ENCODE data around the gene TSC22D3. TPM values are rescaled to one million over a fixed set of nuclear protein-coding genes. Genes with fewer than 3 reads are reported as not detected.
A peak's percentile ranks its signal among the peaks of the same experiment; 100 is the strongest.
"Not testable (repeated sequence)": the region's sequence is repeated elsewhere in the genome, so short reads cannot be mapped to it uniquely, and the experiment has no call there.

TSC22D3 gene
- polyA plus RNA-seq: 1,475 TPM

DNA sequence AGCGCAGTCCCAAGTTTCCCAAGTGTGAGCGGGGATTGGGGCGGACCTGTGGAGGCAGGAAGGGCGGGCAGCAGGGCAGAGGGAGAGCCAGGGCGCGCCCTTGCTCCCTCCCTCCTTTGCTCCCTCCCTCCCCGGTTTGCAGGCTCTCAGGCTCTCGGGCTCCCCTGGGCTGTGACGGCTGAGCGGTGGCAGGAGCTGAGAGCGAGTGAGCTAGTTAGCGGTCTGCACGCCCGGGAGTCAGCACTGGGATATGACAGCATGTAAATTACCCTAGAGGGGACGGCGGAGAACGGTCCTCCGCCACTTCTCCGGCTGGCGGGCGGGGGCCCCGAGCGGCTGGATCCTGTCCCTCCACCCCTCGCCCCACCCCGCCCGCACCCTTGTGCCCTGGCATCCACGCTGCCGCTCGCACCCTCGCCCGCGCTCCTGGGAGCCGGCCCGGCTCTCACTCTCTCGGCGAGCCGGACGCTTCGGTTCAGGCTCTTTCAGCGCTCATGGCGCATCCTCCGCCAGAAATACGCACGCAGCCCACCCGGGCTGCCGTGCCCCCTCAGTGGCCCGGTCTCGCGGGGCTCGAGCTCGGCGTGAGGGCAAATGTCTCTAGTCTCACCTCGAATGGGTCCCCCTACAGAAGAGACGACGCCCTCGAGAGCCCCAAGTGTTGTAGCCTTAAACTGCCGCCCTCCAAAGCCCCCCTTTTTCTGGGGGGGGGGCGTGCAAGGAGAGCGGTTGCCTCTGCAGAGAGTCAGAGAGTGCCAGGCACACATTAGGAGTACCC is at the start of gene TSC22D3:
Gene TSC22D3, minus strand, starts transcription at position 54 of the 778 bp plus-strand sequence. CDS start 368 bp downstream, outside the sequence.
- Mint-ChIP-seq H3K36me3 (no peaks in the 10 kb centered on the region), H3K9me3 (no peaks in the 10 kb centered on the region), H3K27me3 (peaks cover 13% of the 10 kb centered on the region), H3K27ac (peak within 1 kb of the TSS; percentile 7 to 62 (median 28)), H3K4me1 (peaks cover 0 to 5% (median 3%) of the 10 kb centered on the region in 3 donors), H3K4me3 (peak within 1 kb of the TSS; percentile 86 to 98 (median 93))

DNA sequence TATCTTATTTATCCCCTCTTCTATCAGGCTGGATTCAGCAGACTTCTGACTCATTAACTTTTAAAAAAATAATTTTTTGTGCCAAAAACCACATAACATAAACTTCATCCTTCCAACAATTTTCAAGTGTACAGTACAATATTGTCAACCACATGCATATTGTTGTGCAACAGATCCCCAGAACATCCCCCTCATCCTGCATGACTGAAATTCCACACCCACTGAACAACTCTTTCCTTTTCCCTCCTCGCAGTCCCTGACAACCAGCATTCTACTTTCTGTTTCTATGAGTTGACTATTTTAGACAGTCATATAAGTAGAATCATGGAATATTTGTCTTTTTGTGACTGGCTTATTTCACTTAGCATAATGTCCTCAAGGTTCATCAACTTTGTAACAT is 47.9 kb upstream of the TSC22D3 start:
- Mint-ChIP-seq H3K27me3 (no peaks in the 10 kb centered on the region), H3K4me1 (peaks cover 7 to 18% (median 12%) of the 10 kb centered on the region in 3 donors), H3K36me3 (no peaks in the 10 kb centered on the region), H3K4me3 (no peak overlapping the region), H3K27ac (no peak overlapping the region), H3K9me3 (peaks cover 2 to 8% (median 3%) of the 10 kb centered on the region in 3 donors)

DNA sequence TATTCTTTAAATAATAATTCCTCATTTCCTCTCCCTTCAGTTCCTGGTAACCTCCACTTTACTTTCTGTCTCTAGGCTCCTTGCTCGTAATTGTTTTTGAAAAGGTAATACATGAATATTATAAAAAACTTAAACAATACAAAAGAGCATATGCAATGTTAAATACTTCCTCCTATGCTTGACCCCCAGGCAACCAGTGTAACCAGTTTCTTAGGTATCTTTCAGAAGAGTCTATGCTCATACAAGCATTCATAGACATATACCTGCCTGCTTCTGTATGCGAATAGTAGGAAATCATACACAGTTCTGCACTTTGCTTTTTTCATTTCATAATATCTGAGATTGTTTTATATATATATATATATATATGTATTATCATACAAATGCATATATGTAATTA is 47.5 kb upstream of the TSC22D3 start:
- H3K4me1 Mint-ChIP-seq: peaks cover 7 to 18% (median 12%) of the 10 kb centered on the region in 3 donors
- no peaks in the 10 kb centered on the region for H3K27me3 Mint-ChIP-seq
- no peak overlapping the region for H3K4me3 Mint-ChIP-seq
- peaks cover 2 to 8% (median 3%) of the 10 kb centered on the region in 3 donors for H3K9me3 Mint-ChIP-seq
- no peaks in the 10 kb centered on the region for H3K36me3 Mint-ChIP-seq
- H3K27ac Mint-ChIP-seq: no peak overlapping the region

DNA sequence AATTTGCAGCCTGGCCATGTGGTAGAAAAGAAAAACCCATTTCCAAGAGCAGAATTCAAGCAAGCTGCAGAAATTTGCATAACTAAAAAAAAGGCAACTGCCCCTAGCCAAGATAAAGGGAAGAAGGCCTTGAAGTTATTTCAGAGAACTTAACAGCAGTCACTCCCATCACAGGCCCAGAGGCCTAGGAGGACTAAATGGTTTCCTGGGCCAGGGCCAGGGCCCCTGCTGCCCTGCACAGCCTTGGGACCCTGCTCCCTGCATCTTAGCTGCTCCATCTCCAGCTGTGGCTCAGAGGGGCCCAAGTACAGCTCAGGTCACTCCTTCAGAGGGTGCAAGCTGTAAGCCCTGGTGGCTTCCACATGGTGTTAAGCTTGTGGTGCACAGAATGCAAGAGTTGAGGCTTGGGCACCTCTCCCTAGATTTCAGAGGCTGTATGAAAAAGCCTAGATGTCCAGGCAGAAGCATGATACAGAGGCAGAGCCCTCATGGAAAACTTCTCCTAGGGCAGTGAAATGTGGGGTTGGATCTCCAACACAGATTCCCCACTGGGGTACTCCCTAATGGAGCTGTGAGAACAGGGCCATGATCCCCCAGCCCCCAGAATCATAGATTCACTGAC is 43.4 kb upstream of the TSC22D3 start:
- Mint-ChIP-seq H3K27ac (no peak overlapping the region), H3K36me3 (no peaks in the 10 kb centered on the region), H3K27me3 (peaks cover 1% of the 10 kb centered on the region), H3K4me1 (peaks cover 0 to 5% (median 2%) of the 10 kb centered on the region in 3 donors), H3K4me3 (no peak overlapping the region), H3K9me3 (peaks cover 2 to 8% (median 3%) of the 10 kb centered on the region in 3 donors)

DNA sequence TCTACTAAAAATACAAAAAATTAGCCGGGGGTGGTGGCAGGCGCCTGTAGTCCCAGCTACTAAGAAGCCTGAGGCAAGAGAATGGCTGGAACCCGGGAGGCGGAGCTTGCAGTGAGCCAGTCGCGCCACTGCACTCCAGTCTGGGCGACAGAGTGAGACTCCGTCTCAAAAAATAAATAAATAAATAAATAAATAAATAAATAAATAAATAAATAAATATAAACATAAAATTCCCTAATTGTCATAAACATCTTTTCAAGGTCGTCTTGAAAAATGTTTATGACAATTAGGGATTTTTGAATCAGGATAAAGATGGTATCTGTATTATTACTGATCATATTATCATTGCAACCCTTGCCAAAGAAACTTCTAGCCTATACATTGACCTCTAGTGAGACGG is 34.5 kb upstream of the TSC22D3 start:
- not testable (repeated sequence) for H3K4me1 Mint-ChIP-seq, H3K36me3 Mint-ChIP-seq, H3K9me3 Mint-ChIP-seq, H3K4me3 Mint-ChIP-seq, H3K27ac Mint-ChIP-seq, H3K27me3 Mint-ChIP-seq

DNA sequence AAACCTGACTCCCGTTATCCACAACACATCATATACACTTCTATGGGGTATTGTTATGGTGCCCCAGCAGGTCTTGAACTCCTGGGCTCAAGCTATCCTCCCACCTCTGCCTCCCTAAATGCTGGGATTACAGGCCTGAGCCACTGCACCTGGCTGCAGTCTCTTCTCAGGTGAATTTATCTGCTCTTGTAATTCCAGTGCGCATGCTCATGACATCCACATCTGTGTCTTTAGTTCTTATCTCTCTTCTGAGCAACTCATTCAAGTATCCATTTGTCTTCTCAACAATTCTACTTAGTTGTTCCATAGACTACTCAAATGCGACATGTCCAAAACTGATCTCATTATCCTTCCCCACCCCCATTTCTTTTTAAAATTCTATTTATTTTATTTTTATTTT is 29.6 kb upstream of the TSC22D3 start:
- H3K4me3 Mint-ChIP-seq: no peak overlapping the region
- H3K4me1 Mint-ChIP-seq: peaks cover 0 to 1% (median 0%) of the 10 kb centered on the region in 3 donors
- H3K27ac Mint-ChIP-seq: no peak overlapping the region
- peaks cover 0 to 4% (median 2%) of the 10 kb centered on the region in 3 donors for H3K9me3 Mint-ChIP-seq
- H3K36me3 Mint-ChIP-seq: peaks cover 2% of the 10 kb centered on the region
- H3K27me3 Mint-ChIP-seq: peaks cover 6% of the 10 kb centered on the region

DNA sequence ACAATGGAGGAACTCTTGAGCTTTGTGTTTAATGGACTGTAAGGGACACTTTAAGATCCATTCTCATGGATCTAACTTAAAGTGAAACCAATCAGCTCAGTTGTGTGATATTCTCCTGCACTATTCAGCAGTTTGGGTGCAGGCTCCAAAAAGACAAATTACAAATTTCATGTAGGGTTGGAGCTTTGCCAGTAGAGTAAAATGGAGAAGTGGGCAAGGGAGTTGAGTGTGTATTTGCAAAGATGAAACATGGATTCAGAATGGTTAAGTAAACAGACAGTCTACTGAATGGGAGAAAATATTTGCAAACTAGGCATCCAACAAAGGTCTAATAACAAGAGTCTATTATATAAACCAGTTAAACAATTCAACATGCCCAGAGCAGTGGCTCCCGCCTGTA is 28.8 kb upstream of the TSC22D3 start:
- Mint-ChIP-seq H3K4me1 (peaks cover 0 to 1% (median 0%) of the 10 kb centered on the region in 3 donors), H3K9me3 (peaks cover 0 to 4% (median 2%) of the 10 kb centered on the region in 3 donors), H3K27ac (no peak overlapping the region), H3K4me3 (no peak overlapping the region), H3K36me3 (peaks cover 2% of the 10 kb centered on the region), H3K27me3 (peaks cover 6% of the 10 kb centered on the region)

DNA sequence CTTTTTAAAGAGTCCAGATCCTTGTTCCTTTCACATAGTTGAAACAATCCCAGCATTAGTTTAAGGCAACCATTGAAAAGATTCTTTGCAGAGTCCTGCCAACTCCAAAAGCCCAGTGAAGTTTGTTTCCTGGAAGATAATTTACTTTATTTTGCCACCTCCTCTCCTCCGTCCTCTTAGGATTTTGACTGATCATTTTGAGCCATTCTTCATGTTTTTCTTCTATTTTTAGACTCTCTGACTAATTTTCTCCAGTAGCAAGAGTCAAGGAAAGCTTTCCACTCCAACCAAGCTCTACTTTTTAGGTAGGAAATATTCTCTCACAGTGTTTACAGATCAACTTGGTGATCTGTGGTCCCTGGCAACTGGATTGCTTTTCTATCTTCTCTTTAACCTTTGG is 12.2 kb upstream of the TSC22D3 start:
- H3K36me3 Mint-ChIP-seq: no peaks in the 10 kb centered on the region
- H3K27me3 Mint-ChIP-seq: peaks cover 2% of the 10 kb centered on the region
- H3K4me3 Mint-ChIP-seq: no peak overlapping the region
- H3K27ac Mint-ChIP-seq: no peak overlapping the region
- no peaks in the 10 kb centered on the region for H3K9me3 Mint-ChIP-seq
- no peaks in the 10 kb centered on the region for H3K4me1 Mint-ChIP-seq

DNA sequence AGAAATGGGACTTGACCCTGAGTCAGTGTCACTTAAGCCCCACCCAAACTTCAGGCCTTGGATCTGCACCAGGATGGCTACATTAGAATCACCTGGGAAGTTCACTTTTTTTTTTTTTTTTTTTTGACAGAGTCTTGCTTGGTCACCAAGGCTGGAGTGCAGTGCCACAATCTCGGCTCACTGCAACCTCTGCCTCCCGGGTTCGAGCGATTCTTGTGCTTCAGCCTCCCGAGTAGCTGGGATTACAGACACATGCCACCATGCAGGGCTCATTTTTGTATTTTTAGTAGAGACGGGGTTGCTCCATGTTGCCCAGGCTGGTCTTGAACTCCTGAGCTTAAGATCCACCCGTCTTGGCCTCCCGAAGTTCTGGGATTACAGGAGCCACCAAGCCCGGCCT is 4.9 kb upstream of the TSC22D3 start:
- H3K36me3 Mint-ChIP-seq: no peaks in the 10 kb centered on the region
- peaks cover 1% of the 10 kb centered on the region for H3K27me3 Mint-ChIP-seq
- H3K9me3 Mint-ChIP-seq: no peaks in the 10 kb centered on the region
- peaks cover 0 to 5% (median 3%) of the 10 kb centered on the region in 3 donors for H3K4me1 Mint-ChIP-seq
- no peak overlapping the region for H3K4me3 Mint-ChIP-seq
- no peak overlapping the region for H3K27ac Mint-ChIP-seq

DNA sequence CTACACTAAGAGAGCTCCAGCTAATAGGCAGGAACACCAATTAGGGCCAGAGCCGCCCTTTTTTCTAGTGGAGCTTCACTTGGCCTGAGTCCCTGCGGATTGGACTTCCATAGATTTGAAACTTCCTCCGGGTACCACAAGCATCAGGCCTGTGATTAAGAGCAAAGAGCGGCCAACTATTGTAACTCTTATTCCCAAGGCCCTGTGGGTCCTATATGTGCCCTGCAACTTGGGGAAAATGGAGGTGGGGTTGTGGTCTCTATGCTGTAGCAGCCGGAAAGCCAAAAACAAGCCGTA is 1.9 kb upstream of the TSC22D3 start, which contains the start of gene NCBP2L:
Gene NCBP2L, plus strand, starts transcription at position 198 of the 297 bp plus-strand sequence. CDS start 16,488 bp downstream, outside the sequence.
- no peaks in the 10 kb centered on the region for H3K36me3 Mint-ChIP-seq
- peaks cover 0 to 5% (median 3%) of the 10 kb centered on the region in 3 donors for H3K4me1 Mint-ChIP-seq
- peaks cover 13% of the 10 kb centered on the region for H3K27me3 Mint-ChIP-seq

DNA sequence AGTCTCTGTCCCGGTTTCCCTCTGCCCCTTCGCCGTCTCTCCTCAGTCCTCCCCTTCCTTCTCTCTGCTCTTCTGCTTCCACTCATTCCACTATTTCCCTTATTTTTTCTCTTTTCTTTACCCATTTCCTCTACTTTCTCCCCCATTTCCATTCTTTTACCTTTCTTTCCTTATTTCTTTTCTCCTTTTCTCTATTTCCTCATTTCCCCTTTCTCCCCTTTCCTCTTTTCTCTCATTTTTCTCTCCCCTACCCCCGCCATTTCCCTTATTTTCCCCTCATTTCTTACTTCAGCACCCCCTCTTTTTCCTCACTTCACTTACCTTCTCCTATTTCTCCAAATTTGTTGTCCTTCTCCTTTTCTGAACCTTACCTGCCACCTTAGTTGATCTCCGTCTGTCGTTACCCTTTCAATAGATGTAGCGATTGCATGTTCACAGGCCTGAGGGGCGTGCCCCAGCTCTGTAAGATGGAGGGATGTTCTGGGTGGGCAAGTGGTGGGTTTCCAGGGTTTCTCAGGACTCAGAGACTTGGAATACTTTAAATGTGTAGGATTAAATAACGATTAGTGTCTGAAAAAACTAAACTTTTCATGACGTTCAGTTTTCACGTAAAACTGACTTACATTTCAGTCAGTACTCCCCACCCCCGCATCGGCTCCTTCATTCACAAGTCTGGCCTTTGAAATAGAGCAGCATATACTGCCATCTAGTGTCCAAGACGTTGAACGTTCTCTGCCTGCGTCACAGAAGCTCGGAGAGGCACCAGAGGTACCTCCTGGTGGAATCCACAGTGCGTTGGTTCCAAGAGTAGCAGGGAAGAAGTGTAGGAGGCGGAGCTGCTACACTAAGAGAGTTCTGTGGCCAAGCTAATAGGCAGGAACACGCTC is 1.3 kb upstream of the TSC22D3 start:
- Mint-ChIP-seq H3K27ac (peak overlapping the region in 2 of 3 donors; percentile 28 to 62), H3K4me1 (peaks cover 0 to 5% (median 3%) of the 10 kb centered on the region in 3 donors), H3K27me3 (peaks cover 13% of the 10 kb centered on the region), H3K36me3 (no peaks in the 10 kb centered on the region), H3K4me3 (peak overlapping the region; percentile 86 to 98 (median 93)), H3K9me3 (no peaks in the 10 kb centered on the region)

More for the DNA sequence above, 1.9 kb upstream of the TSC22D3 start, which contains the start of gene NCBP2L:
- Mint-ChIP-seq H3K9me3 (no peaks in the 10 kb centered on the region), H3K4me3 (peak within 1 kb of the TSS; percentile 86 to 98 (median 93)), H3K27ac (peak within 1 kb of the TSS in 1 of 3 donors; percentile 62)

DNA sequence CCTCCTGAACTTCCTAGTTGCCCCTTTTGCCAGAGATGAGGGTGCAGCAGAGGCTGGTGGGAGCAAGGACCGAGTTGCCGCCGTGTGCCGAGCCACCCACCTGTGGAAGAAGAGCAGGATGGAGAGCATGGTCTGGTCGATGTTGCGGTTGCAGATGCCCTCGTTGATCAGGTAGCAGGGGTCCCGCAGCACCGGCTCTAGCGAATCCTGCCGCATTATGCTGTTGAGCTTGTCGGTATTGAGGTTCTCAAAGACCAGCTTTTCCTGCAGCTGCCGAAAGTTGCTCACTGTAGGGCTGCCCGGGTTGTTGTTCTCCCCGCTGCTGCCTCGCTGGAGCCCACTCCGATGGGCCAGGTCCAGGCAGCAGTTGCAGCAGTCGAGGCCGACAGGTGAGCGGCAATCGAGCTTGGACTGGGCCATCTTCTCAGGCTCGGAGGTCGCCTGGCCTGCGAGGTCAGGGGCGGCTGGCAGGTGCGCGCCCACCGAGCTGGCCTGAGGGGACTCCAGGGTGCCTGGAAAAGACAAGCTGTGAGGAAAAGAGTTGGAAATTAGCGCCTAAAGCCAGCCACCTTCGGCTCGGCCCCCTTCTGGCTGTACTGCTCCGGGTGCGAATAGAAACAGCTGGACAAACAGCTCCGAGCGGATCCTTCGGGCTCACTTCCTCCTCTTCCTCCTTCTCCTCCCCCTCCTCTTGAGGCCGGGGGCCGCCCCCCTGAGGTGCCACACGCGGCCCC is 420 bp downstream of the TSC22D3 start:
- no peaks in the 10 kb centered on the region for H3K36me3 Mint-ChIP-seq
- H3K9me3 Mint-ChIP-seq: no peaks in the 10 kb centered on the region
- H3K27me3 Mint-ChIP-seq: peaks cover 16% of the 10 kb centered on the region
- H3K4me3 Mint-ChIP-seq: peak overlapping the region; percentile 86 to 98 (median 91)
- no peak overlapping the region for H3K27ac Mint-ChIP-seq
- peaks cover 0 to 5% (median 3%) of the 10 kb centered on the region in 3 donors for H3K4me1 Mint-ChIP-seq

DNA sequence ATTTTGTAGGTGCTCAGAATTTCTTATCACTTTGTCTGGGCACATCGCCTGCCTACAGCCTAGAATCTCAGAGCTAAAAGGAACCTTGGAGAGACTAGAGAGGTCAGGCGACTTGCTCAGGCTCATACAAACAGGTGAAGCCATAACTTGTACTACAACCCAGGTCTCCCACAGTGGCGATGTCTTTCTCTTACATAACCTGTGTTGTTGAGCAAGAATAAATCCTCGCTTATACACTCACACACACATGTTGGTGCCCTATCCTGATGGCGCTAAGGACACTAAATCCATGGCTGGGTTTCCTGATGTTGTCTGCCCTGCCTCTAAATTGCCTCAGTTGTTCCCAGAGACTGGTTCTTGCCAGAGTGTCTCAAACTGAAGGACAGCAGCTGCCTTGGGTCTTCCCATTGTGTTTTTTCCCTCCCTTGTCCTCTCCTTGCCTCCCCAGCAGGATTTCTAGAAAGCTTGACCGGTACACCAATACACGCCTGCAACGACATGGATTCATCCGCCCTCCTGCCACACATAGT is 1.6 kb downstream of the TSC22D3 start:
- Mint-ChIP-seq H3K27ac (peak overlapping the region in 2 of 3 donors; percentile 11 to 27), H3K4me3 (peak overlapping the region in 2 of 4 donors; percentile 47 to 66), H3K4me1 (peaks cover 0 to 5% (median 3%) of the 10 kb centered on the region in 3 donors), H3K9me3 (no peaks in the 10 kb centered on the region), H3K27me3 (peaks cover 16% of the 10 kb centered on the region), H3K36me3 (no peaks in the 10 kb centered on the region)

DNA sequence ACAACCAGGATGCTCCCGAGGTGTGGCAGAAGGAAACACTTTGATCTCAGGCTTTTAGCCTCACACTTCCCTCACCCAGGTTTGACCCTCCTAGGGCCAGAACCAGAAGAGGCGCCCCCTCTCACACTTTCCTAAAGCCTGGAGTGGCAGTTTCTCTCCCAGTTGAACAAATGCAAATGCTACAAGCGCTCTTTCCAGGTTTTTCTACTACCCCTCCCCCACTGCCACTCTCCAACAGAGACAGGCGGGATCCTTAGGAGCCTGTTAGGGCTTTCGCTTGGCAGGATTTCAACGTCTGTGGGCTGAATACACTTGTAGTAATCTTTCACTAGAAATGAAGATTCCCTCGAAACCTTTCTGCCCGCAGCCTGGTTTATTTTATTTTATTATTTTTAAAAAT is 2.4 kb downstream of the TSC22D3 start:
- peaks cover 0 to 5% (median 3%) of the 10 kb centered on the region in 3 donors for H3K4me1 Mint-ChIP-seq
- H3K4me3 Mint-ChIP-seq: no peak overlapping the region
- H3K36me3 Mint-ChIP-seq: peaks cover 2% of the 10 kb centered on the region
- H3K27me3 Mint-ChIP-seq: peaks cover 18% of the 10 kb centered on the region
- no peak overlapping the region for H3K27ac Mint-ChIP-seq
- H3K9me3 Mint-ChIP-seq: no peaks in the 10 kb centered on the region

All from IgD-negative memory B cell (primary cell).